Right lung (tissue), 5 donors: ENCODE measurements around the gene TXNIP. TPM values are rescaled to one million over a fixed set of nuclear protein-coding genes. Genes with fewer than 3 reads are reported as not detected.

ENCODE experiments used
- DNase-seq, 2 donors: peaks; one replicate each; pipeline ENCODE4 v3.0.0-alpha.2; 2013
- polyA plus RNA-seq, 5 donors: library from polyadenylated mRNA; unstranded; fragments of 120-200 nt; gene quantifications; one replicate each; pipeline versions ENCODE4 v1.2.1 to v1.2.3, GENCODE V29; 2013; ENCODE audit warnings: inconsistent platforms in 1 of 5, low replicate concordance in 1 of 5; ENCODE audit not compliant: insufficient read length in 5 of 5, insufficient read depth in 1 of 5

TXNIP gene
- polyA plus RNA-seq, 5 donors, result 298 to 564 (median 375) TPM

- no peak for DNase-seq
Observed at GRCh38 chr1:146016891-146017290, 20.5 kb upstream of the TXNIP start.

DNA sequence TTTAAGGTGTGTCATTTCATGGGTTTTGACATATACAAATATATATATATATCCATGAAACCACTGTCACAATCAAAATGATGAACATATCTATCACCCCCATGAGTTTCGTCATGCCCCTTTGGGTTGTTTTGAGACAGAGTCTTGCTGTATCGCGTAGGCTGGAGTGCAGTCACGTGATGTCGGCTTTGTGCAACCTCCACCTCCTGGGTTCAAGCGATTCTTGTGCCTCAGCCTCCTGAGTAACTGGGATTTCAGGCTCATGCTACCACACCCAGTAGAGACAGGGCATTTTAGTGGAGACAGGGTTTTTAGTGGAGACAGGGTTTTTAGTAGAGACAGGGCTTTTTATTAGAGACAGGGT is 17.2 kb upstream of the TXNIP start:
- DNase-seq, result no peak

GRCh38 chr1:146012703-146013558 is 16.6 kb upstream of the TXNIP start:
- DNase-seq, result no peak

GRCh38 chr1:146010126-146010738 is 13.9 kb upstream of the TXNIP start:
- DNase-seq, result no peak

DNA sequence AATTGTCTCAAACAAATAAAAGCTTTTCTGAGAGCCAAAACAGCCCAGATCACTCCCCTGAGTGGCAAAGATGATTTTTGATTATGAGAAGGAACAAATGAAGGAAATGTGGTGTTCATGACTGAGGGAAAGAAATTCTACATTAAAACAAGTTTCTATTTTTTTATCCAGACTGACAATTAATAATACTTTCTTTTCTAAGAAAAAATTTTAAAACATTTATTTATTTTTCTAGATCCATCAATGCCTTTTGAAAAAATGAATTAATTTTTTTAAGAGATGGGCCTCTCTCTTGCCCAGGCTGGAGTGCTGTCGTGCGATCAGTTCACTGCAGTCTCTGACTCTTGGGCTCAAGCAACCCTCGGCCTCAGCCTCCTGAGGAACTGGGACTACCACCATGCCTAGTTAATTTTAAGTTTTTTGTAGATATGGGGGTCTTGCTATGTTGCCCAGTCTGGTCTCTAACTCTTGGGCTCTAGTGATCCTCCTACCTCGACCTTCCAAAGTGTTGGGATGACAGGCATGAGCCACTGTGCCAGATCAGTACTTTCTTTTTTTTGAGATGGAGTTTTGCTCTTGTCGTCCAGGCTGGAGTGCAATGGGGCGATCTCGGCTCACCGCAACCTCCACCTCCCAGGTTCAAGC is 11.2 kb upstream of the TXNIP start:
- DNase-seq, result no peak

DNA sequence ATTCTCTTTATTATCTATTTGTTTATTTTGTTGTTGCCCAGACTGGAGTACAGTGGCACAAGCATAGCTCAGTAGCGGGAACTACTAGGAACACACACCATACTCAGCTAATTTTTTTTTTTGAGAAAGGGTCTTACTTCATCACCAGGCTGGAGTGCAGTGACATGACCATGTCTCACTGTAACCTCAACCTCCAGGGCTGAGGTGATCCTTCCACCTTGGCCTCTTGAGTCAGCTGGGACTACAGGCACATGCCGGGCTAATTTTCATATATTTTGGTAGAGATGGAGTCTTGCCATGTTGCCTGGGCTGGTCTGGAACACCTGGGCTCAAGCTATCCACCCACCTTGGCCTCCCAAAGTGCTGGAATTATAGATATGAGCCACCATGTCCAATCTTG is 5.3 kb upstream of the TXNIP start:
- DNase-seq, result no peak

GRCh38 chr1:145999321-146000024 is 3.1 kb upstream of the TXNIP start:
- DNase-seq, result no peak

- no peak for DNase-seq
Observed at GRCh38 chr1:145997718-145998023, 1.3 kb upstream of the TXNIP start.

DNA sequence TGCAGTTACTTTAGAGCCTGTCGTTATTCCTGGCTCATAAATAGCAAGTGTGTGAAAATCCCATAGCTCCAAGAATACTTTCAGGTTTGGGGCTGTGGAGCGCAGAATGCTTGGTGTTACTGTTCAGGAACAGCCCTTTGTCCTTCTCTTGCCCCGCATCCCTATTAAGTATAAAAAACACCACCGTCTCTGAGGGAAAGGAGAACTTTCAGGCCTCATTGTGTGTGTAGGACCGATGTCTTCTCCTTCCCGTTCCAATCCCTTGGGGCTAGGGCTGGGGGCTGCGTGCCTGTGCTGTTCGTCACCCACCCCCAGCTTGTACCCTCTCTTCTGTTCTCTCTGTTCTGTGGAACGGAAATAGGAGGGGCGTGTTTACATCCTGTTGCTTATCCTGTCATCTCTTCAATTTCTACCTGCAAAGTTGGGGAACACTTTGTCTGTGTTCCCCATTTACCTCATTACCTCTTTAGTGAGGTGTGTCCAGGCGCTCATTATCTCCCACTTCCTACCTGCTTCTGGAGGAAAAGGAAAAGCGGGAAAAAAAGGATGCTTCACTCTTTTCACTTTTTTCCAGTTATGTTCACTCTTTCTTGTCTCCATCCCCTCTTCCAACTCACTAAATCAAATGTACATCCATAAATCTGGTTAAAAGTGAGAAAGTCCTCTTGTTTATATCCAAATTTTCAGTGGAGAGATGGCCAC is 788 bp upstream of the TXNIP start:
- DNase-seq, result no peak

GRCh38 chr1:145995964-145996432 is 381 bp downstream of the TXNIP start:
- DNase-seq, result no peak

DNA sequence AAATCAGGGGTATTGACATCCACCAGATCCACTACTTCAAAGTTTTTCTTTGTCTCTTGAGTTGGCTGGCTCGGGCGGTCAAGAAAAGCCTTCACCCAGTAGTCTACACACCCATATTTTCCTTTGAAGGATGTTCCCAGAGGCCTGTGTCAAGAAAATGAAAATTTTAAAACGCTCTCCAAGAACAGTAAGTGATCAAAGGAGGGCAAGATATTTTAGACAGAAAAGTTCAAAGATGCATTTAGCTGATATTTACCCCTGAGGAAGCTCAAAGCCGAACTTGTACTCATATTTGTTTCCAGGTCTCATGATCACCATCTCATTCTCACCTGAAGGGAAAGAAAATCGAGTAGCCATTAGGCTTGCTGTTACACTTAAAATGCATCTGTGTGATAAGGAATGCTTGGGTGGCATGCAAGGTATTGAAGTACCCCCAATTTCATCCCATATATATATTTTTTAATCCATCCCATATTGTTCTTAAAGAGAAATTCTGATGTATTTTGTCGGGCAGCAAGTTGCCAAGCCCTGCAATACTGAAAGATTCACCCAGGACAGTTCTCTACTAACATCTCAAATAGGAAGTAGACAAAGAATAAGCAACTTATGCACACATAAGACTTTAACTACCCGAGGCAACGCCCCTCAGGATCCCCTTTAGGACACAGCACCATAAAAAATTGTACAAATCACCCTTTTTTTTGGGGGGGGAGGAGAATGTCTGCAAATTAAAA is 1.1 kb downstream of the TXNIP start:
- DNase-seq, result no peak

DNA sequence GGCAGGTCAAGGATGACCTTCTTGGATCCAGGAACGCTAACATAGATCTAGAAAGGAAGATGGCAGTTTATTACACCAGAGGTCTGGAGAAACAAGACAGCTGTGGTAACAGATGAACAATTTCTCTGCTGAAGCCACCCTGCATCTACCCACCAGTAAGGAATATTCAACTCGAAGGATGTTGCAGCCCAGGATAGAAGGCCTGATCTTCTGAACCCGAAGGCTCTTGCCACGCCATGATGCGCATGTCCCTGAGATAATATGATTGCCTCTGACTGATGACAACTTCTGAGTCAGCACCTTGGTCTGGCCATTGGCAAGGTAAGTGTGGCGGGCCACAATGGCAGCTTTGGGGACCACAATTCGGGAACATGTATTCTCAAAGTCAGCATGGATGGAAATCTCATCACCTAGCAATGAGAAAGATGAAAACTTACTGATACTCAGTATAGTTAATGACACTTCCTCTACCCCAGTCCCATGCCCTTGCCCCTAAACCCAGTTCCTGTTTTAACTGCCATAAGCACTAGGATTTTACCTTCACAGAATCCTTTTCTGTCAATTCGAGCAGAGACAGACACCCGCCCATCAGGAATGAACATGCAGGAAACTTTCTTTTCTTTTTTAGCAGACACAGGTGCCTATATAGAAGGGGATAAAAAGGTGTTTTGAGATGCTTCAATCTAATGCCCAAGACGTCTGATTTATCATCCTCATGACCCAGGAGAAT is 1.8 kb downstream of the TXNIP start:
- DNase-seq, result no peak

DNA sequence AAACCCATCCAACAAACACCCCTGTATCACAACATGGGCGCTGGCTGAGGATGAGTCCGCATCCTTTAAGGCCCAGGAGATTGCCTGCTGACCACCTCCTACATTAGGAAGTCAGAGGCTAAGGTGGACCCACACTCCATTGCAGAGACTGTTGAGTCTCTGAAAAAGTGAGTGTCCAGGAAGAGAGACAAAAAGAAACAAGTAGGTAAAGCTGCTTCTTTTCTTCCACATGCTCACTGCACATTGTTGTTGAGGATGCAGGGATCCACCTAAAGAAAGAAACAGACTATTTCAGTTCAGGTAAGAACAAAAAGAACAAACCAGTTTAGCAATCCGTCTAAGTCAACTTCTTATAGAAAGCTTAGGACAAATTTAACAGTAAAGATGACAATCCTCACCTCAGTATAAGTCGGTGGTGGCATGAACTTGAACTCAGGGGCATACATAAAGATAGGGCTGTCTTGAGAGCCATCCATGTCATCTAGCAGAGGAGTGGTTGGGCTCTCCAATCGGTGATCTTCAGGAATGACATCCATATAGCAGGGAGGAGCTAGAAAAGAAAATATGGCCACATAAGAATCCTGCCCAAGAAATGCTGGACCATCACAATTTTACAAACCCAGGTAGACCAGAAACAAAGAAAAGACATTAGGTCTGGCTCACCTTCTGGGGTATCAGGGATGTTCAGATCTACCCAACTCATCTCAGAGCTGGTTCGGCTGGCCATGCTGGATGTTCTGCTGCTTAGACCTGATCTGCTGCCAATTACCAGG is 2.6 kb downstream of the TXNIP start:
- DNase-seq, result no peak

DNA sequence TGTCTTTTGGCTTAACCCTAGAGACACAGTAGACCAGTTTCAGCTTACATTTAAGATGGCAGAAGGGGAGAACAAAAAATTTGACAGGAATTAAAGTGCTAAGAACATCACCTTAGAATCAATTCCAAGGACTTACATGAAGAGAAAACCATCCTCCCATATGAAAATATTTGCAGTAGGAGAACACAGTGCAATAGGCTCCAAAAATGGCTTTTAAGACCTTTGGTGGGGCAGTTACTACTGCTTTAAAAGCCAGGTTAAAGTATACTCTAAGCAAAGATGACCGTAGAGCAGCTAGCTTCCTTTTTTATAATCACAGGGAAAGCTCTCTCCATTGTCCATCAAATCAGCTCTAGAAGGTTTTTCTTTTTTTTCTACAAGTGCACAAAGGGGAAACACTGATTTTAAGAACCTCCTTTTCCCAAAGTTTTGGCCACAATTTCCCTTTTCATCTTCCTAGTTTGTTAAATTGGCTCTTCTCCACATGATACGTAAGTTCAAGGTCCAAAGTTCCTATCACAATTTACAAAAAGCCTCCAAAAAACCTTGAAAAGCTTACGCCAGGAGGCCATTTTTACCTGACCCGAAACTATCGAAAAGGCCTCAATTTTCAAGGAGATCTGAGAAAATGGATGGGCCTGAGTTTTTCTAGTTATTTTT is 3.3 kb downstream of the TXNIP start:
- no peak for DNase-seq

- no peak for DNase-seq
Observed at GRCh38 chr1:145992502-145992936, 3.9 kb downstream of the TXNIP start.

DNA sequence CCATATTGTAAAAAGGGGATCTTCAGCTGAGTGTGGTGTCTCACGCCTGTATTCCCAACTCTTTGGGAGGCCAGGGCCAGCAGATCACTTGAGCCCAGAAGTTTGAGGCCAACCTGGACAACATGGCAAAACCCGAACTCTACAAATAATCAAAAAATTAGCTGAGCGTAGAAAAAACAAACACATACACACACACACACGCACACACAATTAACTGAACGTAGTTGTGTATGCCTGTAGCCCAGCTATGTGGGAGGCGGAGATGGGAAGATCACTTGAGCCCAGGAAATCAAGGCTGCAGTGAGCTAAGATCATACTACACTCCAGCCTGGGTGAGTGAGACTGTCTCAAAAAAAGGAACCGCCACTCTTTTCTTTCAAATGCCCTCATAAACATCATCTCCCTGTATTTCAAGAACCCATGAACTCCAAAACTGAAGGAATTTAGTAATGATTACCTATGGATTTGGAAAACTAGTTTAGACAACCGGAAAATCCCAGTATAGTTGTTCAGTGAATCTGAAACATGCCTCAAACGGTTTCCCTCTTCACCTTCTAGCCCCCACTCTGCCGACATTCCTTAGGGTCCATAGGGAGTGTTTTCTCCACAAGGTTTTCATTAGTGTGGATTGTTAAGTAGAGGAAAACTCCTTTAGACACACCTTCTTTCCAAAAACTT is 4.5 kb downstream of the TXNIP start:
- no peak for DNase-seq

DNA sequence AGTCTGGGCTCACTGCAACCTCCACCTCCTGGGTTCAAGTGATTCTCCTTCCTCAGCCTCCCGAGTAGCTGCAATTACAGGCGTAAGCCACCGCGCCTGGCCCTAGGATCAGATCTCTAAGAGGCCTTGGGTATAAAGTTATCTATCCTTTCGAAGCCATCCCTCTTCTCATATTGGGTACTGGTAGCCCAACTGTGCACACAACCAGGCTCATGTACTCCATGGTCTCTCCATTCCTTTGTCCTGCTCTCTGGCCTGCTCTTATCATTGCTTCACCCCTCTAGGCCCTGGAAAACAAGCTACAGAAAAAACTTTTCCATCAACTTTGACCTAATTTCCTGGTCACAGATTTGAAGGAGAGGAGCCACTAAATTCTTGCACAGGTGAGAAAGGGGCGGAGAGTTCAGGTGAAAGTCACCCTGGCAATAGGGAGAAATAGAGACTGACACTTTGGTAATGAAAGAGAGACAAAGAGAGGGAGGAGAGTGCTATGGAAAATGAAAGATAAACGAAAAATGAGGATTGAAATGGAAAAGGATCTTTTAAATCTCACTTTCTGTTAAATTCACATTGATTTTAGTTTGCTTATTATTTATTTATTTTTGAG is 6.0 kb downstream of the TXNIP start:
- DNase-seq, result no peak

- DNase-seq, result no peak
Observed at GRCh38 chr1:145988773-145989172, 7.6 kb downstream of the TXNIP start.
